Epithelial cell of umbilical artery (primary cell): Measurements from ENCODE around the gene RAI1. TPM values are rescaled to one million over a fixed set of nuclear protein-coding genes. Genes with fewer than 3 reads are reported as not detected.

ENCODE experiments used
- total RNA-seq: library from RNA; depleted of rRNA; stranded (reverse); fragments of >200 nt; gene quantifications from 2 replicates; pipeline ENCODE4 v1.2.3, GENCODE V29; 2014

The RAI1 gene, protein sequence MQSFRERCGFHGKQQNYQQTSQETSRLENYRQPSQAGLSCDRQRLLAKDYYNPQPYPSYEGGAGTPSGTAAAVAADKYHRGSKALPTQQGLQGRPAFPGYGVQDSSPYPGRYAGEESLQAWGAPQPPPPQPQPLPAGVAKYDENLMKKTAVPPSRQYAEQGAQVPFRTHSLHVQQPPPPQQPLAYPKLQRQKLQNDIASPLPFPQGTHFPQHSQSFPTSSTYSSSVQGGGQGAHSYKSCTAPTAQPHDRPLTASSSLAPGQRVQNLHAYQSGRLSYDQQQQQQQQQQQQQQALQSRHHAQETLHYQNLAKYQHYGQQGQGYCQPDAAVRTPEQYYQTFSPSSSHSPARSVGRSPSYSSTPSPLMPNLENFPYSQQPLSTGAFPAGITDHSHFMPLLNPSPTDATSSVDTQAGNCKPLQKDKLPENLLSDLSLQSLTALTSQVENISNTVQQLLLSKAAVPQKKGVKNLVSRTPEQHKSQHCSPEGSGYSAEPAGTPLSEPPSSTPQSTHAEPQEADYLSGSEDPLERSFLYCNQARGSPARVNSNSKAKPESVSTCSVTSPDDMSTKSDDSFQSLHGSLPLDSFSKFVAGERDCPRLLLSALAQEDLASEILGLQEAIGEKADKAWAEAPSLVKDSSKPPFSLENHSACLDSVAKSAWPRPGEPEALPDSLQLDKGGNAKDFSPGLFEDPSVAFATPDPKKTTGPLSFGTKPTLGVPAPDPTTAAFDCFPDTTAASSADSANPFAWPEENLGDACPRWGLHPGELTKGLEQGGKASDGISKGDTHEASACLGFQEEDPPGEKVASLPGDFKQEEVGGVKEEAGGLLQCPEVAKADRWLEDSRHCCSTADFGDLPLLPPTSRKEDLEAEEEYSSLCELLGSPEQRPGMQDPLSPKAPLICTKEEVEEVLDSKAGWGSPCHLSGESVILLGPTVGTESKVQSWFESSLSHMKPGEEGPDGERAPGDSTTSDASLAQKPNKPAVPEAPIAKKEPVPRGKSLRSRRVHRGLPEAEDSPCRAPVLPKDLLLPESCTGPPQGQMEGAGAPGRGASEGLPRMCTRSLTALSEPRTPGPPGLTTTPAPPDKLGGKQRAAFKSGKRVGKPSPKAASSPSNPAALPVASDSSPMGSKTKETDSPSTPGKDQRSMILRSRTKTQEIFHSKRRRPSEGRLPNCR (N-terminal part only)
- 8.4 and 8.8 TPM in 2 replicates for total RNA-seq

DNA sequence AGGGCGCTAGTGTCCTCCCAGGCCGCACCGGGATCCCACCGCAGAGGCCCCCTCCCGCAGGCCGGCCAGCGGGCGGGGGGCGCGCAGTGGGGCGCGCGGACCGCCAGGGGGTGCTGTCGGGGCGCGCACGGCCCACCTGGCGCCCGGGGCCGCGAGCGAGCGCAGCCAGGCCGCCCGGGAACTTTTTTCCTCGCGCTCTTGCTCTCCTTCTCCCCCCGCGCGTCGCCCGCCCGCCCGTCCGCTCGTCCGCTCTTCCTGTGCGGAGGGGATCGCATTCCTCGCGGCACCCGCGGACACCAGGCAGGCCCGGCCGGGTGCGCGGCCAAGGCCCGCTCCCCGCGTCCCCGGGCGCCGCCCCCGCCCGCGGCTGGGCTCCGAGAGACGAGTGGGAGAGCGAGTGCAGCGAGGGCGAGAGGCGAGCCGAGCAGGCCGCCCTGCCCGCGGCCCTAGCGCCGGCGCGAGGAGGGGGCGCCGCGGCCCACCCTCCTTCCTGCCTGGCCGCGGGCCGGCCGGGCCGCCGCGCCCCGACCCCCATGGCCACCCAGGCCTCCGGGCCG, at the start of gene RAI1:
Gene RAI1, plus strand, starts transcription at position 272 of the 557 bp plus-strand sequence. CDS start 111,491 bp downstream, outside the sequence.

DNA sequence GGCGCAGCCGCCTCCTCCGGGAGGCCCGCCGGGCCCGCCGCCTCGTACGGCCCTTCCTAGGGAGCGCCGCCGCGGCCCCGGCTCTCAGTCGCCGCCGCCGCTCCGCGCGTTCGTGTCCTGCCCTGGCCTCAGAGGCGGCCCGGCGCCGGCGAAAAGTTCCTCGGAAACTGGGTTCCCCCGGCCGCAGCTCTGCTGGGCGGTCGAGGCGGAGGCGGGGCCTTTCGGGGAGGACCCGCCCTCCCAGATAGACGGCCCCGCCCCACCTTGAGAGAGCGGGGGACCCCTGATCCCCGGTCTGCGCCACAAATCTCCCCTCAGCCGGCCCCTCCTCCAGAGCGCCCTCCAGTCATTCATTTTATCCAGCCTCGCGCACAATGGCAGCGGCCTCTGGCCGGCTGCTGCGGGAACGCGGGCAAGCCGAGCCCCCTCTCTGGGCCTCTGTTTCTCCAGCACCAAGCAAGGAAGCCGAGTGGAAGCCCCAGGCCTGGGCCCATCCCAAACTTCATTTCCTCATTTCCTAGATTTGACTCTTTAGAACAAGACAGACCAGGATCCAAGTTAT, 155.6 kb downstream of the RAI1 start, which contains the start of gene SREBF1:
Gene SREBF1, minus strand, starts transcription at position 169 of the 562 bp plus-strand sequence. CDS start 169 bp downstream, outside the sequence.

Other genes with a start within 250 kb of the RAI1 start
- gene MED9, start 204.5 kb upstream of the RAI1 start, total RNA-seq = 9.1 and 10.1 TPM in 2 replicates
- gene RASD1, start 185.1 kb upstream of the RAI1 start, total RNA-seq = 1.4 and 6.8 TPM in 2 replicates
- gene PEMT, start 89.8 kb upstream of the RAI1 start, total RNA-seq = 26.3 and 31.5 TPM in 2 replicates
- 22.2 and 26.3 TPM in 2 replicates for gene SREBF1, start 155.5 kb downstream of the RAI1 start, total RNA-seq